H1 (cell line): ENCODE data around the gene BBS2. TPM values are rescaled to one million over a fixed set of nuclear protein-coding genes. Genes with fewer than 3 reads are reported as not detected.

Experiments
- JUN ChIP-seq: IDR thresholded peaks from 2 replicates; pipeline ENCODE4 v1.6.1; 2011; ENCODE audit warnings: low read depth, mild to moderate bottlenecking, improper control_type of control experiment, low read length
- RNF2 ChIP-seq: fragments of 200-900, 300-1000 bp; sonication (generic); IDR thresholded peaks from 2 replicates; pipeline ENCODE4 v1.7.1; 2016; ENCODE audit warnings: borderline replicate concordance, low read depth, mild to moderate bottlenecking, antibody characterized with exemption, low read length; ENCODE audit not compliant: poor library complexity, severe bottlenecking; ENCODE audit errors: missing control alignments
- polyA plus RNA-seq, 7 experiments: library from polyadenylated mRNA; depleted of rRNA in 3 of 7; stranded (reverse) in 5 of 7; unstranded in 2 of 7; fragments of >200 nt in 5 of 7; fragments of 200-250 nt in 2 of 7; gene quantifications; 1 replicate in 5 of 7; 2 replicates in 1 of 7; 4 replicates in 1 of 7; pipeline versions ENCODE4 v1.2.1 to v1.2.3, GENCODE V29; 2011 to 2013; ENCODE audit warnings: missing spikeins in 2 of 7, mixed read lengths in 2 of 7
- total RNA-seq: library from RNA; stranded (reverse); fragmentation: NEBNext Ultra II Directional; extraction: Animal tissue kit (Norgen Biotek cat#: 25700); gene quantifications from 2 replicates; pipeline ENCODE4 v1.2.1, GENCODE V29; 2021

The BBS2 gene
- total and polyA plus RNA-seq, 2 of the 8 experiments (the other 6 are each of a cell fraction or from before 2014, with no cell fraction given), result 12.3 to 15.1 TPM

DNA sequence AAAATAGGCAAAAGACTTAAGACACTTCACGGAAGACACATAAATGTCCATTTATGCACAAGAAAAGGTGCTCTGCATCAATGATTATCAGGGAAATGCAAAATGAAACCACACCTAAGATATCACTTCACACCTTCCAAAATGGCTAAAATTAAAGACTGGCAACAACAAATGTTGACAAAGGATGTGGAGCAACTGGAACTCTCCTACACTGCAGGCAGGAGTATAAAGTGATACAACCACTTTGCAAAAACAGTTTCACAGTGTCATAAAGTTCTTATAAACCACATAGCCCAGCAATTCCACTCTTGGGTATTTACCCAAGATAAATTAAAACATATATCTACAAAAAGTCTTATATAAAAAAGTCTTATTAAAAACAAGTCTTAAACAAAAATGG is 7.8 kb downstream of the BBS2 start (continued):
- no peak for TF ChIP-seq JUN
- no peak for TF ChIP-seq RNF2
